ENCODE measurements around the gene MAP3K3.

Gene MAP3K3

GRCh38 chr17:63653050-63653449 lies 30.8 kb downstream of the MAP3K3 start:
- DNase-seq, result no peak

GRCh38 chr17:63657786-63658185 lies 35.6 kb downstream of the MAP3K3 start:
- no peak for DNase-seq

- no peak for DNase-seq
These were observed 36.1 kb downstream of the MAP3K3 start for GRCh38 chr17:63658366-63658765.

GRCh38 chr17:63659850-63660249 lies 37.6 kb downstream of the MAP3K3 start:
- DNase-seq, result no peak

GRCh38 chr17:63665527-63666214 lies 43.5 kb downstream of the MAP3K3 start:
- DNase-seq, result no peak

GRCh38 chr17:63672856-63673255 lies 50.6 kb downstream of the MAP3K3 start:
- DNase-seq, result no peak

GRCh38 chr17:63675231-63675606 lies 53.0 kb downstream of the MAP3K3 start:
- DNase-seq, result no peak

GRCh38 chr17:63675607-63676546 lies 53.7 kb downstream of the MAP3K3 start:
- DNase-seq, result peak; percentile 72

- no peak for DNase-seq
These were observed 54.4 kb downstream of the MAP3K3 start for GRCh38 chr17:63676584-63676983.

GRCh38 chr17:63679214-63679613 lies 57.0 kb downstream of the MAP3K3 start:
- no peak for DNase-seq

- DNase-seq, result no peak
These were observed 58.5 kb downstream of the MAP3K3 start for GRCh38 chr17:63680700-63681099.

GRCh38 chr17:63681530-63681929 lies 59.3 kb downstream of the MAP3K3 start:
- no peak for DNase-seq

- DNase-seq, result no peak
These were observed 60.2 kb downstream of the MAP3K3 start for GRCh38 chr17:63682441-63682840.

- DNase-seq, result no peak
These were observed 60.8 kb downstream of the MAP3K3 start for GRCh38 chr17:63682981-63683380.

GRCh38 chr17:63685041-63685440 lies 62.8 kb downstream of the MAP3K3 start:
- no peak for DNase-seq

GRCh38 chr17:63685578-63685977 lies 63.4 kb downstream of the MAP3K3 start:
- no peak for DNase-seq

GRCh38 chr17:63686138-63686685 lies 64.0 kb downstream of the MAP3K3 start:
- DNase-seq, result no peak

- no peak for DNase-seq
These were observed 66.3 kb downstream of the MAP3K3 start for GRCh38 chr17:63688396-63689020.

- no peak for DNase-seq
These were observed 67.3 kb downstream of the MAP3K3 start for GRCh38 chr17:63689479-63689878.

GRCh38 chr17:63692195-63692816 lies 70.1 kb downstream of the MAP3K3 start:
- no peak for DNase-seq

- no peak for DNase-seq
These were observed 71.3 kb downstream of the MAP3K3 start for GRCh38 chr17:63693411-63694113.

Data from fibroblast of skin of abdomen (primary cell).